GM18511 (cell line): Measurements from ENCODE around the gene ZFP42.
"Not testable (repeated sequence)": the region's sequence is repeated elsewhere in the genome, so short reads cannot be mapped to it uniquely, and the experiment has no call there.

Experiments
- ATAC-seq: cut with Tn5 transposase; IDR thresholded peaks from one replicate; pipeline ENCODE4 v1.9.1; 2021; ENCODE audit warnings: mild to moderate bottlenecking, moderate library complexity; ENCODE audit not compliant: unreplicated experiment

The ZFP42 gene

DNA sequence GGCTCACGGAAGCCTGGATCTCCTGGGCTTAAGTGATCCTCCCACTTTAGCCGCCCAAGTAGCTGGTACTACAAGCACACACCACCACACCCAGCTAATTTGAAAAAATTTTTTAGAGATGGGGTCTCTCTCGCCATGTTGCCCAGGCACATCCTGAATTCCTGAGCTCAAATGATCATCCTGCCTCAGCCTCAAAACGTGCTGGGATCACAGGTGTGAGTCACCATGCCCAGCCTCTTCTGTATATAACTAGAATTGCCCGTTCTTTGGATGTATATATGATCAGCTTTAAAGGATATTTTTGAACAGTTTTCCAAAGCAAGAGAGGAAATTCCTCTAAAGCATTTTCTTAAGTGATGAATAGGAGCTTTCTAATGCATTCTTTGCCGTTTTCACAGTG is 22.7 kb downstream of the ZFP42 start:
- ATAC-seq = no peak

DNA sequence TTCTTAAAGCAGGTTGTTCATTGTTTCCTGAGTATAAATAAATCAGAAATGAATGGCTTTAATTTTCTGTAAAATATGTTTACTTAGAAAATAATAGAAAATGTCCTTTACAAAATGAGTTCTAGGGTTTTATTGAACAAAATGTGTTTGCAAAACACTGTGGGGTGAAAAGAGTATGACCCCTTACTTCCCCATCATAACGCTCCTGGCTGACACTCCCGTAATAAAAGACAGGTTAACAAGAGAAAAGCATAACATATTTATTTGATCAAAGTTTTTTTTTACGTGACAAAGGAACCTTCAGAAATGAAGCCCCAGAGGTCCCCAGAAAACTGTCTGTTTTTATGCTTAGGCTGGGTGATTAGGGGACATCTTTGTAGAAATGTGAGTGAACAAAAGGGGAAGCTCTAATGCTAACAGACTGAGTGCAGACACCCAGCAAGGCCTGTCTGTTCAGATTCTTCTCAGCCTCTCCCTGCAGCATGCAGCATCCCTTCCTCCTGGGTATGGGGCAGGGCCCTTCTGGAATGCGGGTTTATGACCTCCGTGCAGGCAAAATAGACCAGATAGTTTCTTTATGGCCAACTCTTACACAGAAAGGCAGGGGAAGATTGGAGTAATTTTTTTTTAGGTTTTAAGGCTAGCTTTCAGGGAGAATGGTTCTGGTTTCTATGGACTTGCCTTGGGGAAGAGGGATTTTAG is 26.1 kb downstream of the ZFP42 start:
- no peak for ATAC-seq

- ATAC-seq = no peak
Measured at GRCh38 chr4:188023682-188024081, 28.1 kb downstream of the ZFP42 start.

DNA sequence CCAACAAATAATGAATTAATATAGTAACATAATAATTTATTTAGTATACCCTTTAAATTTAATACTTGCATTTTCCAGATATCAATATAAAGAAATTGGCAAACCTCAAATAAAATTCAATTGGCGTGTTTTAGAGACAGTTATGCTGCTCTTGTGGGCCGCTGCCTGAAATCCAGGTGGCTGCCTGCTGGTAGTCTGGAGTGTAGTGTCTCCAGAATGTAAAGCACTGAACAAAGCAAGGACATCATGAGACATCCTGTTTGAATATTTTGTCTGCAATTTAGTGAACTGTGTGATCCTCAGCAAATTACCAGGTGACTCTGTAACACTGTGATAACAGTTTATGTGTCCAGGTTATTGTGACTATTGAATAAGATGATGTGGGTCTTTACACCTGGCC is 29.9 kb downstream of the ZFP42 start:
- no peak for ATAC-seq

DNA sequence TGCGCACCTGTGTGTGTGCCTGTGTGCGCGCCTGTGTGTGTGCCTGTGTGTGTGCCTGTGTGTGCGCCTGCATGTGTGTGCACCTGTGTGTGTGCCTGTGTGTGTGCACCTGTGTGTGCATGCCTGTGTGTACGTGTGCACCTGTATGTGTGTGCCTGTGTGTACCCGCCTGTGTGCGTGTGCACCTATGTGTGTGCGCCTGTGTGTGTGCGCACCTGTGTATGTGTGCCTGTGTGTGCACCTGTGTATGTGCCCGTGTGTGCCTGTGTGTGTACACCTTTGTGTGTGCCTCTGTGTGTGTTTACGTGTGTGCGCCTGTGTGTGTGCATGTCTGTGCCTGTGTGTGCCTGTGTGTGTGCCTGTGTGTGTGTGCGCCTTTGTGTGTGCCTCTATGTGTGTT is 33.5 kb downstream of the ZFP42 start:
- no peak for ATAC-seq

DNA sequence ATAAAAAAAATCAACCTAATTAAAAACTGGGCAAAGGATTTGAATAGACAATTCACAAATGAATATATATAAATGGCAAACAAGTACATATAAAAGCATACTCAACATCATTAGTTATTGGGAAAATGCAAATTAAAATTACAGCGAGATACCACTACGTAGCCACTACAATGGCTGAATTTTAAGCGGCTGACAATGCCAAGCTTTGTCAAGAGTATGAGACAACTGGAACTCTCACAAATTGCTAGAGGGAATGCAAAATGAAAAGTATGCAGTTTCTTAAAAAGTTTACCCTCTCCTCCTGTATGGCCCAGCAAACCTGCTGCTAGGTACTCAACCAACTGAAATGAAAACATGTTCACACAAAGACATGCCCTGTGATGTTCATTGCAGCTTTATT is 34.8 kb downstream of the ZFP42 start:
- ATAC-seq = no peak

GRCh38 chr4:188031751-188032150 is 36.2 kb downstream of the ZFP42 start:
- ATAC-seq = no peak

- no peak for ATAC-seq
Measured at GRCh38 chr4:188032170-188032569, 36.6 kb downstream of the ZFP42 start.

- ATAC-seq = no peak
Measured at GRCh38 chr4:188032583-188032982, 37.0 kb downstream of the ZFP42 start.

GRCh38 chr4:188037003-188037713 is 41.6 kb downstream of the ZFP42 start:
- ATAC-seq = no peak

- ATAC-seq = no peak
Measured at GRCh38 chr4:188041721-188042120, 46.1 kb downstream of the ZFP42 start.

DNA sequence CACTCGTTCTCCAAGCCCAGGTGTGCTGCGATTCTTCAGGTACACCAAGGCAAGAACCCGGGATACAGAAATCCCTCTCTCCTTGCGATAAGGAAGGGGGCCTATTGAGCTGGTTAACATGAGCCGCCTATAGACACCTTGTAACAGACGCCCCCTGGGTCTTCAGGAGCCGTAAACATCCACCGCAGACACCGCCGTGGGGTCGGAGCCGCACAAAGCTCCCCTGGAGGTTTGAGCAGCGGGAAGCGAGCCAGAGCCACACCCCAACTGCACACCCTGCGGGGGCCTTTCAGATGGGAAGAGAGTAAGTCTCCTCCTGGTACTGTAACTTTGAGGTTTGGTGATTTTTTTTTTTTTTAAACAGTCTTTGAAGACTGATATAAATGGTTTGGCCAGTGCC is 46.6 kb downstream of the ZFP42 start:
- ATAC-seq = no peak

DNA sequence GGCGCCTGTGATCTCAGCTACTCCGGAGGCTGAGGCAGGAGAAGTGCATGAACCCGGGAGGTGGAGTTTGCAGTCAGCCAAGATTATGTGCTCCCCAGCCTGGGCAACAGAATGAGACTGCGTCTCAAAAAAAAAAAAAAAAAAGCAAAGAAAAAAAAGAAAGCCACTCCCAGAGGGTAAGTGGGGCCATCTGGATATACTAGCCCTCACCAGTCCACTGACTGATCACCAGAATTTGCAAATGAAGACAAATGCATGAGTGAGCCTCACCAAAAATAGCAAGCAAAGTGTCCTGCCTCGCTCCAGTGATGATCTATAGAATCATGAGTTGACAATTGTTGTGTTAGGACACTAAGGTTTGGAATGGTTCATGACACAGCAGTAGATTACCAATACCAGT is 47.6 kb downstream of the ZFP42 start:
- no peak for ATAC-seq

DNA sequence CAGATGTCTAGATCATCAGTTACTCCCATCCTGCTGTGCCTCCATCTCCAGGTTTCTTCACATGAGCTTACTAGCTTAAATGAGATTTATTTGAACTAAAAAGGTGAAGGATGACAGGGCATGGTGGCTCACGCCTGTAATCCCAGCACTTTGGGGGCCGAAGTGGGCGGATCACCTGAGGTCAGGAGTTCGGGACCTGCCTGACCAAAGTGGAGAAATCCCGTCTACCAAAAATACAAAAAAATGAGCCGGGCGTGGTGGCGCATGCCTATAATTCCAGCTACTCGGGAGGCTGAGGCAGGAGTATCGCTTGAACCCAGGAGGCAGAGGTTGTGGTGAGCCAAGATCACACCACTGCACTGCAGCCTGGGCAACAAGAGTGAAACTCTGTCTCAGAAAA is 49.9 kb downstream of the ZFP42 start:
- ATAC-seq = not testable (repeated sequence)

DNA sequence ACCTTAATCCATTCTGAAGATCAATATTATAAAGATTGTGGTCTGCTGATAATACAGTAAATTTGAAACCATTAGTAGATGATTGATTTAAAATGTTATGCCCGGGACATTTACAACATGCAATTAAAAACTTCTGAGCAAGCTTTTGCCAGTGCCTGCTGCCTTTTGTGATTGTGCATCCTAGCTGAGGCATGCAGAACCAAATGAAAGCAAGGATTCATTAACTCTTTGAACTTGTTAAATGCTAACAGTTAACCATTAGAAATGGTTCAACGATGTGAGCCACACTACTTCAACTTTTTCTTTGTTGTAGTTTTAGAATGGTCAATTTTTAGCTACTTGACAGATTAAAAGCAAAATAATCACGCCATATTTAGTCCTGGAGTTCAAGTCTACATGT is 51.1 kb downstream of the ZFP42 start:
- ATAC-seq = no peak

DNA sequence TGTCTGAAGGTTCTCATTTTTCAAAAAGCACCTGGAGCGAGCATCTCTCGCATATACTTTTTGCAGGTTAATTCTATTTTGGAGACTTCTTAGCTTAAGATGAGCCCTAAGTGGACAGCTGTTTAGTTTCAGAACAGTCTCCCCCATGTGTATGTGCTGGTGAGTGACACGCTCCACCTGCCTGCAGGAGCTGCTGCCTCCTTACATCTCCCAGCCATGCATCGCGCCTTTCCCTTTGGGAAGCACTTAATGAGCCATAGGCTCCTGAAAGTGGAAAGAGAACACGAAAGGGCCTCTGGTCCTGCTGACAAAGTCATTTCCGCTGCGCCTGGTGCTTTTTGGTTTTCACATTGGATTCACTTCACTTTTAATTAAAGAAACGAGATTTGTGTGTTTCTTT is 57.7 kb downstream of the ZFP42 start:
- ATAC-seq = no peak
